NB4 (cell line): ENCODE results near the gene DTNB.

Experiments
- POLR2A ChIP-seq: IDR thresholded peaks from 2 replicates; pipeline ENCODE4 v1.6.1; 2011; ENCODE audit warnings: mild to moderate bottlenecking; ENCODE audit not compliant: insufficient read length; ENCODE audit errors: extremely low read depth
- TF ChIP-seq, protein P1 (sequence below): IDR thresholded peaks from one replicate; pipeline ENCODE4 v1.5.1; 2012; ENCODE audit warnings: low read depth, low read length
- TF ChIP-seq, protein P2 (sequence below): IDR thresholded peaks from 2 replicates; pipeline ENCODE4 v1.6.1; 2011; ENCODE audit warnings: low read depth, low read length

DNA sequence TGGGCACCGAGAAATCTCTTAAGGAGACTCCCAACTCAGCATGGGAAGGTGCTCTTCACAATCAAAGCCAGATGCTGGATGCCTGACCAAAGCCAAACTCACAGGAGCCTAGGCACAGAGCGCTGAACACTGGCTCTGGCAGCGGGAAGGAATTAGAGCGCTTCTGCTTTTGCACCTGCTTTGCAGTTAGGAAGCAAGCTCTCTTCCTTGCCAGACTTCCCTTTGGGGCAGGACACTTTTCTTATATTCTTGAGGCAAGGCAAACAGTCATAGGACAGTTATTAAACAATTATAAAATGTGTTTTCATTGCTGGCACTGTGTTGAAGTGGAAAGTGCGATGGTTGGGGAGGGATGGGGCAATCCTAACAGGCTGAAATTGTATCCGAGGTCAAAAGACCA is 252.1 kb downstream of the DTNB start:
- TF ChIP-seq, protein P1, sequence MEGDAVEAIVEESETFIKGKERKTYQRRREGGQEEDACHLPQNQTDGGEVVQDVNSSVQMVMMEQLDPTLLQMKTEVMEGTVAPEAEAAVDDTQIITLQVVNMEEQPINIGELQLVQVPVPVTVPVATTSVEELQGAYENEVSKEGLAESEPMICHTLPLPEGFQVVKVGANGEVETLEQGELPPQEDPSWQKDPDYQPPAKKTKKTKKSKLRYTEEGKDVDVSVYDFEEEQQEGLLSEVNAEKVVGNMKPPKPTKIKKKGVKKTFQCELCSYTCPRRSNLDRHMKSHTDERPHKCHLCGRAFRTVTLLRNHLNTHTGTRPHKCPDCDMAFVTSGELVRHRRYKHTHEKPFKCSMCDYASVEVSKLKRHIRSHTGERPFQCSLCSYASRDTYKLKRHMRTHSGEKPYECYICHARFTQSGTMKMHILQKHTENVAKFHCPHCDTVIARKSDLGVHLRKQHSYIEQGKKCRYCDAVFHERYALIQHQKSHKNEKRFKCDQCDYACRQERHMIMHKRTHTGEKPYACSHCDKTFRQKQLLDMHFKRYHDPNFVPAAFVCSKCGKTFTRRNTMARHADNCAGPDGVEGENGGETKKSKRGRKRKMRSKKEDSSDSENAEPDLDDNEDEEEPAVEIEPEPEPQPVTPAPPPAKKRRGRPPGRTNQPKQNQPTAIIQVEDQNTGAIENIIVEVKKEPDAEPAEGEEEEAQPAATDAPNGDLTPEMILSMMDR = no peak
- TF ChIP-seq POLR2A = no peak
- TF ChIP-seq, protein P2, sequence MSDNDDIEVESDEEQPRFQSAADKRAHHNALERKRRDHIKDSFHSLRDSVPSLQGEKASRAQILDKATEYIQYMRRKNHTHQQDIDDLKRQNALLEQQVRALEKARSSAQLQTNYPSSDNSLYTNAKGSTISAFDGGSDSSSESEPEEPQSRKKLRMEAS = no peak
